HEK293T (cell line): ENCODE data around the gene PTPRG.

Experiments used
- BHLHE40 ChIP-seq: fragments of 450-650 bp; IDR thresholded peaks from 2 replicates; pipeline ENCODE4 v1.6.1; 2016; ENCODE audit warnings: mild to moderate bottlenecking, moderate library complexity, borderline replicate concordance
- CTBP1 ChIP-seq: fragments of 450-650 bp; IDR thresholded peaks from 2 replicates; pipeline ENCODE4 v1.6.1; 2016; ENCODE audit warnings: borderline replicate concordance
- ELF4 ChIP-seq: fragments of 450-650 bp; IDR thresholded peaks from 2 replicates; pipeline ENCODE4 v1.6.1; 2017; ENCODE audit warnings: antibody characterized with exemption
- FOXA1 ChIP-seq: fragments of 450-650 bp; IDR thresholded peaks from 2 replicates; pipeline ENCODE4 v1.6.1; 2016; ENCODE audit warnings: mild to moderate bottlenecking
- FOXK2 ChIP-seq: fragments of 450-650 bp; IDR thresholded peaks from 2 replicates; pipeline ENCODE4 v1.6.1; 2016; ENCODE audit warnings: mild to moderate bottlenecking
- FOXM1 ChIP-seq: fragments of 450-650 bp; IDR thresholded peaks from 2 replicates; pipeline ENCODE4 v1.6.1; 2017; ENCODE audit warnings: mild to moderate bottlenecking, borderline replicate concordance
- LEF1 ChIP-seq: fragments of 450-650 bp; IDR thresholded peaks from 2 replicates; pipeline ENCODE4 v1.6.1; 2017; ENCODE audit warnings: mild to moderate bottlenecking, borderline replicate concordance
- TARDBP ChIP-seq: fragments of 450-650 bp; IDR thresholded peaks from 2 replicates; pipeline ENCODE4 v1.6.1; 2016
- ZNF384 ChIP-seq: fragments of 450-650 bp; IDR thresholded peaks from 2 replicates; pipeline ENCODE4 v1.6.1; 2016

GRCh38 chr3:61679026-61679425, 117.7 kb downstream of the PTPRG start:
- no peak for TF ChIP-seq FOXM1
- no peak for TF ChIP-seq ZNF384
- no peak for TF ChIP-seq FOXK2
- TF ChIP-seq ELF4: no peak
- no peak for TF ChIP-seq CTBP1
- no peak for TF ChIP-seq BHLHE40
- TF ChIP-seq FOXA1: no peak
- no peak for TF ChIP-seq TARDBP
- no peak for TF ChIP-seq LEF1
